Measurements from ENCODE around the gene RBM20.
A peak's percentile ranks its signal among the peaks of the same experiment; 100 is the strongest.

RBM20 gene

GRCh38 chr10:110775020-110775375 is 130.9 kb downstream of the RBM20 start:
- Histone ChIP-seq H3K27me3 (ENCODE audit: control insufficient read depth in 1 of 2, insufficient read depth in 2 of 2, low read length in 2 of 2) (no peaks in the 10 kb centered on the region), H3K36me3 (ENCODE audit: insufficient read depth, low read length) (no peaks in the 10 kb centered on the region), H3K9ac (ENCODE audit: low read length) (no peak overlapping the region), H3K4me1 (ENCODE audit: insufficient read depth, low read length) (no peaks in the 10 kb centered on the region), H3K9me3 (ENCODE audit: low read length) (no peaks in the 10 kb centered on the region), H3K4me3 (ENCODE audit: low read depth in 1 of 2, low read length in 2 of 2) (no peak overlapping the region), H3K27ac (ENCODE audit: low read depth, low read length) (no peak overlapping the region)

GRCh38 chr10:110775406-110775805 is 131.3 kb downstream of the RBM20 start:
- no peak overlapping the region for H3K9ac ChIP-seq (ENCODE audit: low read length)
- H3K27ac ChIP-seq (ENCODE audit: low read depth, low read length), result no peak overlapping the region
- no peaks in the 10 kb centered on the region for H3K36me3 ChIP-seq (ENCODE audit: insufficient read depth, low read length)
- no peaks in the 10 kb centered on the region for H3K9me3 ChIP-seq (ENCODE audit: low read length)
- H3K4me1 ChIP-seq (ENCODE audit: insufficient read depth, low read length), result no peaks in the 10 kb centered on the region
- no peak overlapping the region for H3K4me3 ChIP-seq (ENCODE audit: low read depth in 1 of 2, low read length in 2 of 2)
- H3K27me3 ChIP-seq (ENCODE audit: control insufficient read depth in 1 of 2, insufficient read depth in 2 of 2, low read length in 2 of 2), result no peaks in the 10 kb centered on the region

GRCh38 chr10:110777017-110777416 is 132.9 kb downstream of the RBM20 start:
- Histone ChIP-seq H3K27ac (ENCODE audit: low read depth, low read length) (no peak overlapping the region), H3K4me3 (ENCODE audit: low read depth in 1 of 2, low read length in 2 of 2) (no peak overlapping the region), H3K27me3 (ENCODE audit: control insufficient read depth in 1 of 2, insufficient read depth in 2 of 2, low read length in 2 of 2) (no peaks in the 10 kb centered on the region), H3K9me3 (ENCODE audit: low read length) (no peaks in the 10 kb centered on the region), H3K9ac (ENCODE audit: low read length) (no peak overlapping the region), H3K4me1 (ENCODE audit: insufficient read depth, low read length) (no peaks in the 10 kb centered on the region), H3K36me3 (ENCODE audit: insufficient read depth, low read length) (no peaks in the 10 kb centered on the region)

GRCh38 chr10:110777661-110778060 is 133.5 kb downstream of the RBM20 start:
- Histone ChIP-seq H3K9me3 (ENCODE audit: low read length) (no peaks in the 10 kb centered on the region), H3K27me3 (ENCODE audit: control insufficient read depth in 1 of 2, insufficient read depth in 2 of 2, low read length in 2 of 2) (no peaks in the 10 kb centered on the region), H3K9ac (ENCODE audit: low read length) (no peak overlapping the region), H3K36me3 (ENCODE audit: insufficient read depth, low read length) (no peaks in the 10 kb centered on the region), H3K4me1 (ENCODE audit: insufficient read depth, low read length) (no peaks in the 10 kb centered on the region), H3K4me3 (ENCODE audit: low read depth in 1 of 2, low read length in 2 of 2) (no peak overlapping the region), H3K27ac (ENCODE audit: low read depth, low read length) (no peak overlapping the region)

- H3K27me3 ChIP-seq (ENCODE audit: control insufficient read depth in 1 of 2, insufficient read depth in 2 of 2, low read length in 2 of 2), result no peaks in the 10 kb centered on the region
- H3K9ac ChIP-seq (ENCODE audit: low read length), result no peak overlapping the region
- H3K4me1 ChIP-seq (ENCODE audit: insufficient read depth, low read length), result peaks cover under 1% of the 10 kb centered on the region
- no peaks in the 10 kb centered on the region for H3K36me3 ChIP-seq (ENCODE audit: insufficient read depth, low read length)
- H3K27ac ChIP-seq (ENCODE audit: low read depth, low read length), result no peak overlapping the region
- no peak overlapping the region for H3K4me3 ChIP-seq (ENCODE audit: low read depth in 1 of 2, low read length in 2 of 2)
- H3K9me3 ChIP-seq (ENCODE audit: low read length), result no peaks in the 10 kb centered on the region
Measured at GRCh38 chr10:110778211-110778610, 134.1 kb downstream of the RBM20 start.

GRCh38 chr10:110779489-110779888 is 135.4 kb downstream of the RBM20 start:
- Histone ChIP-seq H3K4me1 (ENCODE audit: insufficient read depth, low read length) (peaks cover 9% of the 10 kb centered on the region), H3K9me3 (ENCODE audit: low read length) (no peaks in the 10 kb centered on the region), H3K36me3 (ENCODE audit: insufficient read depth, low read length) (no peaks in the 10 kb centered on the region), H3K4me3 (ENCODE audit: low read depth in 1 of 2, low read length in 2 of 2) (no peak overlapping the region), H3K27ac (ENCODE audit: low read depth, low read length) (no peak overlapping the region), H3K27me3 (ENCODE audit: control insufficient read depth in 1 of 2, insufficient read depth in 2 of 2, low read length in 2 of 2) (no peaks in the 10 kb centered on the region), H3K9ac (ENCODE audit: low read length) (no peak overlapping the region)

- Histone ChIP-seq H3K27ac (ENCODE audit: low read depth, low read length) (no peak overlapping the region), H3K27me3 (ENCODE audit: control insufficient read depth in 1 of 2, insufficient read depth in 2 of 2, low read length in 2 of 2) (no peaks in the 10 kb centered on the region), H3K9ac (ENCODE audit: low read length) (no peak overlapping the region), H3K36me3 (ENCODE audit: insufficient read depth, low read length) (no peaks in the 10 kb centered on the region), H3K9me3 (ENCODE audit: low read length) (no peaks in the 10 kb centered on the region), H3K4me3 (ENCODE audit: low read depth in 1 of 2, low read length in 2 of 2) (no peak overlapping the region), H3K4me1 (ENCODE audit: insufficient read depth, low read length) (peaks cover 12% of the 10 kb centered on the region)
Measured at GRCh38 chr10:110780704-110781103, 136.6 kb downstream of the RBM20 start.

- Histone ChIP-seq H3K27ac (ENCODE audit: low read depth, low read length) (no peak overlapping the region), H3K27me3 (ENCODE audit: control insufficient read depth in 1 of 2, insufficient read depth in 2 of 2, low read length in 2 of 2) (no peaks in the 10 kb centered on the region), H3K4me3 (ENCODE audit: low read depth in 1 of 2, low read length in 2 of 2) (no peak overlapping the region), H3K36me3 (ENCODE audit: insufficient read depth, low read length) (no peaks in the 10 kb centered on the region), H3K9me3 (ENCODE audit: low read length) (no peaks in the 10 kb centered on the region), H3K4me1 (ENCODE audit: insufficient read depth, low read length) (peaks cover 12% of the 10 kb centered on the region), H3K9ac (ENCODE audit: low read length) (no peak overlapping the region)
Measured at GRCh38 chr10:110781139-110781538, 137.0 kb downstream of the RBM20 start.

- H3K9me3 ChIP-seq (ENCODE audit: low read length), result no peaks in the 10 kb centered on the region
- no peak overlapping the region for H3K27ac ChIP-seq (ENCODE audit: low read depth, low read length)
- no peaks in the 10 kb centered on the region for H3K36me3 ChIP-seq (ENCODE audit: insufficient read depth, low read length)
- H3K27me3 ChIP-seq (ENCODE audit: control insufficient read depth in 1 of 2, insufficient read depth in 2 of 2, low read length in 2 of 2), result no peaks in the 10 kb centered on the region
- H3K4me1 ChIP-seq (ENCODE audit: insufficient read depth, low read length), result peaks cover 14% of the 10 kb centered on the region
- no peak overlapping the region for H3K4me3 ChIP-seq (ENCODE audit: low read depth in 1 of 2, low read length in 2 of 2)
- H3K9ac ChIP-seq (ENCODE audit: low read length), result no peak overlapping the region
Measured at GRCh38 chr10:110782616-110783015, 138.5 kb downstream of the RBM20 start.

- H3K4me3 ChIP-seq (ENCODE audit: low read depth in 1 of 2, low read length in 2 of 2), result no peak overlapping the region
- H3K27ac ChIP-seq (ENCODE audit: low read depth, low read length), result peak overlapping the region; percentile 31
Measured at GRCh38 chr10:110783509-110784107, 139.5 kb downstream of the RBM20 start.

GRCh38 chr10:110784198-110784597 is 140.1 kb downstream of the RBM20 start:
- H3K9ac ChIP-seq (ENCODE audit: low read length), result no peak overlapping the region
- H3K27ac ChIP-seq (ENCODE audit: low read depth, low read length), result peak overlapping the region; percentile 60
- H3K4me3 ChIP-seq (ENCODE audit: low read depth in 1 of 2, low read length in 2 of 2), result no peak overlapping the region
- H3K4me1 ChIP-seq (ENCODE audit: insufficient read depth, low read length), result peaks cover 16% of the 10 kb centered on the region
- no peaks in the 10 kb centered on the region for H3K36me3 ChIP-seq (ENCODE audit: insufficient read depth, low read length)
- H3K9me3 ChIP-seq (ENCODE audit: low read length), result no peaks in the 10 kb centered on the region
- H3K27me3 ChIP-seq (ENCODE audit: control insufficient read depth in 1 of 2, insufficient read depth in 2 of 2, low read length in 2 of 2), result no peaks in the 10 kb centered on the region

More at GRCh38 chr10:110783509-110784107, 139.5 kb downstream of the RBM20 start:
- Histone ChIP-seq H3K9me3 (ENCODE audit: low read length) (no peaks in the 10 kb centered on the region), H3K36me3 (ENCODE audit: insufficient read depth, low read length) (no peaks in the 10 kb centered on the region), H3K9ac (ENCODE audit: low read length) (no peak overlapping the region), H3K4me1 (ENCODE audit: insufficient read depth, low read length) (peaks cover 16% of the 10 kb centered on the region), H3K27me3 (ENCODE audit: control insufficient read depth in 1 of 2, insufficient read depth in 2 of 2, low read length in 2 of 2) (no peaks in the 10 kb centered on the region)

GRCh38 chr10:110786172-110786571 is 142.0 kb downstream of the RBM20 start:
- peaks cover 27% of the 10 kb centered on the region for H3K4me1 ChIP-seq (ENCODE audit: insufficient read depth, low read length)
- H3K9ac ChIP-seq (ENCODE audit: low read length), result no peak overlapping the region
- H3K36me3 ChIP-seq (ENCODE audit: insufficient read depth, low read length), result no peaks in the 10 kb centered on the region
- no peaks in the 10 kb centered on the region for H3K27me3 ChIP-seq (ENCODE audit: control insufficient read depth in 1 of 2, insufficient read depth in 2 of 2, low read length in 2 of 2)
- H3K9me3 ChIP-seq (ENCODE audit: low read length), result no peaks in the 10 kb centered on the region
- peak overlapping the region; percentile 36 for H3K27ac ChIP-seq (ENCODE audit: low read depth, low read length)
- H3K4me3 ChIP-seq (ENCODE audit: low read depth in 1 of 2, low read length in 2 of 2), result no peak overlapping the region
